ENCODE measurements around the gene IKZF5. TPM values are rescaled to one million over a fixed set of nuclear protein-coding genes. Genes with fewer than 3 reads are reported as not detected.

The IKZF5 gene
- total RNA-seq, 1 experiment from 2014 or later = 7.9 TPM

- H3K27ac Mint-ChIP-seq = peak overlapping the region; percentile 39
- H3K9me3 Mint-ChIP-seq = peaks cover 3% of the 10 kb centered on the region; the same call in 1 of the 2 replicates
- POLR2A ChIA-PET = no interaction called here
- ATAC-seq (peak; percentile 5; the same call in 1 of the 2 replicates), DNase-seq (ENCODE audit: low spot score) (no peak)
- H3K36me3 Mint-ChIP-seq = peaks cover 9% of the 10 kb centered on the region
- H3K4me3 Mint-ChIP-seq = peak overlapping the region; percentile 99
- CTCF ChIA-PET = interaction anchor here (0.6 to 1.7 kb wide), 6 partner anchors 8 to 130 kb away, joined by 3 to 4 read pairs (median 4); partner anchors contain the start of gene PSTK
- TF ChIP-seq, protein P1, sequence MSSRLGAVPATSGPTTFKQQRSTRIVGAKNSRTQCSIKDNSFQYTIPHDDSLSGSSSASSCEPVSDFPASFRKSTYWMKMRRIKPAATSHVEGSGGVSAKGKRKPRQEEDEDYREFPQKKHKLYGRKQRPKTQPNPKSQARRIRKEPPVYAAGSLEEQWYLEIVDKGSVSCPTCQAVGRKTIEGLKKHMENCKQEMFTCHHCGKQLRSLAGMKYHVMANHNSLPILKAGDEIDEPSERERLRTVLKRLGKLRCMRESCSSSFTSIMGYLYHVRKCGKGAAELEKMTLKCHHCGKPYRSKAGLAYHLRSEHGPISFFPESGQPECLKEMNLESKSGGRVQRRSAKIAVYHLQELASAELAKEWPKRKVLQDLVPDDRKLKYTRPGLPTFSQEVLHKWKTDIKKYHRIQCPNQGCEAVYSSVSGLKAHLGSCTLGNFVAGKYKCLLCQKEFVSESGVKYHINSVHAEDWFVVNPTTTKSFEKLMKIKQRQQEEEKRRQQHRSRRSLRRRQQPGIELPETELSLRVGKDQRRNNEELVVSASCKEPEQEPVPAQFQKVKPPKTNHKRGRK (CRISPR knock-in tag; IDR thresholded peaks at IDR 0.05; ENCODE audit: borderline replicate concordance) = no peak
- TF ChIP-seq, protein P2, sequence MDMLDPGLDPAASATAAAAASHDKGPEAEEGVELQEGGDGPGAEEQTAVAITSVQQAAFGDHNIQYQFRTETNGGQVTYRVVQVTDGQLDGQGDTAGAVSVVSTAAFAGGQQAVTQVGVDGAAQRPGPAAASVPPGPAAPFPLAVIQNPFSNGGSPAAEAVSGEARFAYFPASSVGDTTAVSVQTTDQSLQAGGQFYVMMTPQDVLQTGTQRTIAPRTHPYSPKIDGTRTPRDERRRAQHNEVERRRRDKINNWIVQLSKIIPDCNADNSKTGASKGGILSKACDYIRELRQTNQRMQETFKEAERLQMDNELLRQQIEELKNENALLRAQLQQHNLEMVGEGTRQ (CRISPR knock-in tag; IDR thresholded peaks at IDR 0.05) = peak; percentile 54
- TF ChIP-seq CREB1 (CRISPR knock-in tag; IDR thresholded peaks at IDR 0.05) (no peak), ZNF671 (CRISPR knock-in tag; IDR thresholded peaks at IDR 0.05) (no peak), STAT6 (CRISPR knock-in tag; conservative IDR thresholded peaks at IDR 0.05; ENCODE audit: low read depth) (no peak), NFE2L1 (CRISPR knock-in tag; IDR thresholded peaks at IDR 0.05) (no peak), NR2C2 (CRISPR knock-in tag; IDR thresholded peaks at IDR 0.05) (no peak), JAZF1 (CRISPR knock-in tag; IDR thresholded peaks at IDR 0.05) (no peak), ETV6 (CRISPR knock-in tag; IDR thresholded peaks at IDR 0.05) (no peak), ZNF232 (CRISPR knock-in tag; IDR thresholded peaks at IDR 0.05) (no peak), JUN (CRISPR knock-in tag; IDR thresholded peaks at IDR 0.05) (no peak), USF1 (CRISPR knock-in tag; IDR thresholded peaks at IDR 0.05) (peak; percentile 45; the same call in 1 of the 2 replicates), FOXK1 (CRISPR knock-in tag; IDR thresholded peaks at IDR 0.05) (0 out of 2 replicates have a peak, but pooled peaks have one; percentile 22)
- TF ChIP-seq, protein P3, sequence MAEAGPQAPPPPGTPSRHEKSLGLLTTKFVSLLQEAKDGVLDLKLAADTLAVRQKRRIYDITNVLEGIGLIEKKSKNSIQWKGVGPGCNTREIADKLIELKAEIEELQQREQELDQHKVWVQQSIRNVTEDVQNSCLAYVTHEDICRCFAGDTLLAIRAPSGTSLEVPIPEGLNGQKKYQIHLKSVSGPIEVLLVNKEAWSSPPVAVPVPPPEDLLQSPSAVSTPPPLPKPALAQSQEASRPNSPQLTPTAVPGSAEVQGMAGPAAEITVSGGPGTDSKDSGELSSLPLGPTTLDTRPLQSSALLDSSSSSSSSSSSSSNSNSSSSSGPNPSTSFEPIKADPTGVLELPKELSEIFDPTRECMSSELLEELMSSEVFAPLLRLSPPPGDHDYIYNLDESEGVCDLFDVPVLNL (CRISPR knock-in tag; IDR thresholded peaks at IDR 0.05; ENCODE audit: borderline replicate concordance, low read depth) = no peak
- TF ChIP-seq, protein P4, sequence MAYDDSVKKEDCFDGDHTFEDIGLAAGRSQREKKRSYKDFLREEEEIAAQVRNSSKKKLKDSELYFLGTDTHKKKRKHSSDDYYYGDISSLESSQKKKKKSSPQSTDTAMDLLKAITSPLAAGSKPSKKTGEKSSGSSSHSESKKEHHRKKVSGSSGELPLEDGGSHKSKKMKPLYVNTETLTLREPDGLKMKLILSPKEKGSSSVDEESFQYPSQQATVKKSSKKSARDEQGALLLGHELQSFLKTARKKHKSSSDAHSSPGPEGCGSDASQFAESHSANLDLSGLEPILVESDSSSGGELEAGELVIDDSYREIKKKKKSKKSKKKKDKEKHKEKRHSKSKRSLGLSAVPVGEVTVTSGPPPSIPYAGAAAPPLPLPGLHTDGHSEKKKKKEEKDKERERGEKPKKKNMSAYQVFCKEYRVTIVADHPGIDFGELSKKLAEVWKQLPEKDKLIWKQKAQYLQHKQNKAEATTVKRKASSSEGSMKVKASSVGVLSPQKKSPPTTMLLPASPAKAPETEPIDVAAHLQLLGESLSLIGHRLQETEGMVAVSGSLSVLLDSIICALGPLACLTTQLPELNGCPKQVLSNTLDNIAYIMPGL (CRISPR knock-in tag; IDR thresholded peaks at IDR 0.05) = no peak
- TF ChIP-seq, protein P5, sequence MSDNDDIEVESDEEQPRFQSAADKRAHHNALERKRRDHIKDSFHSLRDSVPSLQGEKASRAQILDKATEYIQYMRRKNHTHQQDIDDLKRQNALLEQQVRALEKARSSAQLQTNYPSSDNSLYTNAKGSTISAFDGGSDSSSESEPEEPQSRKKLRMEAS (CRISPR knock-in tag; IDR thresholded peaks at IDR 0.05) = no peak; the same call in 1 of the 2 replicates
- TF ChIP-seq, protein P6, sequence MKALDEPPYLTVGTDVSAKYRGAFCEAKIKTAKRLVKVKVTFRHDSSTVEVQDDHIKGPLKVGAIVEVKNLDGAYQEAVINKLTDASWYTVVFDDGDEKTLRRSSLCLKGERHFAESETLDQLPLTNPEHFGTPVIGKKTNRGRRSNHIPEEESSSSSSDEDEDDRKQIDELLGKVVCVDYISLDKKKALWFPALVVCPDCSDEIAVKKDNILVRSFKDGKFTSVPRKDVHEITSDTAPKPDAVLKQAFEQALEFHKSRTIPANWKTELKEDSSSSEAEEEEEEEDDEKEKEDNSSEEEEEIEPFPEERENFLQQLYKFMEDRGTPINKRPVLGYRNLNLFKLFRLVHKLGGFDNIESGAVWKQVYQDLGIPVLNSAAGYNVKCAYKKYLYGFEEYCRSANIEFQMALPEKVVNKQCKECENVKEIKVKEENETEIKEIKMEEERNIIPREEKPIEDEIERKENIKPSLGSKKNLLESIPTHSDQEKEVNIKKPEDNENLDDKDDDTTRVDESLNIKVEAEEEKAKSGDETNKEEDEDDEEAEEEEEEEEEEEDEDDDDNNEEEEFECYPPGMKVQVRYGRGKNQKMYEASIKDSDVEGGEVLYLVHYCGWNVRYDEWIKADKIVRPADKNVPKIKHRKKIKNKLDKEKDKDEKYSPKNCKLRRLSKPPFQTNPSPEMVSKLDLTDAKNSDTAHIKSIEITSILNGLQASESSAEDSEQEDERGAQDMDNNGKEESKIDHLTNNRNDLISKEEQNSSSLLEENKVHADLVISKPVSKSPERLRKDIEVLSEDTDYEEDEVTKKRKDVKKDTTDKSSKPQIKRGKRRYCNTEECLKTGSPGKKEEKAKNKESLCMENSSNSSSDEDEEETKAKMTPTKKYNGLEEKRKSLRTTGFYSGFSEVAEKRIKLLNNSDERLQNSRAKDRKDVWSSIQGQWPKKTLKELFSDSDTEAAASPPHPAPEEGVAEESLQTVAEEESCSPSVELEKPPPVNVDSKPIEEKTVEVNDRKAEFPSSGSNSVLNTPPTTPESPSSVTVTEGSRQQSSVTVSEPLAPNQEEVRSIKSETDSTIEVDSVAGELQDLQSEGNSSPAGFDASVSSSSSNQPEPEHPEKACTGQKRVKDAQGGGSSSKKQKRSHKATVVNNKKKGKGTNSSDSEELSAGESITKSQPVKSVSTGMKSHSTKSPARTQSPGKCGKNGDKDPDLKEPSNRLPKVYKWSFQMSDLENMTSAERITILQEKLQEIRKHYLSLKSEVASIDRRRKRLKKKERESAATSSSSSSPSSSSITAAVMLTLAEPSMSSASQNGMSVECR (CRISPR knock-in tag; IDR thresholded peaks at IDR 0.05; ENCODE audit: borderline replicate concordance) = no peak
- TF ChIP-seq, protein P7, sequence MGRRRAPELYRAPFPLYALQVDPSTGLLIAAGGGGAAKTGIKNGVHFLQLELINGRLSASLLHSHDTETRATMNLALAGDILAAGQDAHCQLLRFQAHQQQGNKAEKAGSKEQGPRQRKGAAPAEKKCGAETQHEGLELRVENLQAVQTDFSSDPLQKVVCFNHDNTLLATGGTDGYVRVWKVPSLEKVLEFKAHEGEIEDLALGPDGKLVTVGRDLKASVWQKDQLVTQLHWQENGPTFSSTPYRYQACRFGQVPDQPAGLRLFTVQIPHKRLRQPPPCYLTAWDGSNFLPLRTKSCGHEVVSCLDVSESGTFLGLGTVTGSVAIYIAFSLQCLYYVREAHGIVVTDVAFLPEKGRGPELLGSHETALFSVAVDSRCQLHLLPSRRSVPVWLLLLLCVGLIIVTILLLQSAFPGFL (CRISPR knock-in tag; IDR thresholded peaks at IDR 0.05; ENCODE audit: borderline replicate concordance) = no peak
- peaks cover 37% of the 10 kb centered on the region for H3K27me3 Mint-ChIP-seq (ENCODE audit: low read depth)
- peaks cover 29% of the 10 kb centered on the region for H3K4me1 Mint-ChIP-seq
Measured at GRCh38 chr10:123007558-123008354, 839 bp downstream of the IKZF5 start.
